HG02884 (cell line): Measurements from ENCODE around the gene KCTD20.
"Not testable (repeated sequence)": the region's sequence is repeated elsewhere in the genome, so short reads cannot be mapped to it uniquely, and the experiment has no call there.

ENCODE experiments used
- ATAC-seq: cut with Tn5 transposase; IDR thresholded peaks from one replicate; pipeline ENCODE4 v1.9.1; 2021; ENCODE audit warnings: mild to moderate bottlenecking, moderate library complexity; ENCODE audit not compliant: unreplicated experiment

Gene KCTD20

GRCh38 chr6:36443471-36444428 is 950 bp downstream of the KCTD20 start:
- no peak for ATAC-seq

DNA sequence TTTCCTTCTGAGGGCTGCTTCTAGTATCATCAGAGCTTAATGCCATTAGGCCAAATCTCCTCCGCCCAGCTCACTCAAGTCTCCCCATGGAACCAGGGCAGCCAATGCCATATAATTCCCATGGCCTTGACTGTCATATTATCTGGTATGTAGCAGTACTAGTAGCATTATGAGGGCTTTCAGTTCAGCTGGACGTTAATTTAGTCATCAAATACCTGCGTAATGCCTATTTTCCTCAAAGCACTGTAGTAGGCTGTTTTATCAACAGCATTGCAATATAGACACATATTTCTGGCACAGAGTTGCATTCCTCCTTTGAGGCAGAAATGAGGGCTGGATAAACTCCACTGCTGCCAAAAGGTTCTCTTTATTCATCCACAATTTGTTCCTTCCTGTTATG is 1.7 kb downstream of the KCTD20 start:
- ATAC-seq: no peak

DNA sequence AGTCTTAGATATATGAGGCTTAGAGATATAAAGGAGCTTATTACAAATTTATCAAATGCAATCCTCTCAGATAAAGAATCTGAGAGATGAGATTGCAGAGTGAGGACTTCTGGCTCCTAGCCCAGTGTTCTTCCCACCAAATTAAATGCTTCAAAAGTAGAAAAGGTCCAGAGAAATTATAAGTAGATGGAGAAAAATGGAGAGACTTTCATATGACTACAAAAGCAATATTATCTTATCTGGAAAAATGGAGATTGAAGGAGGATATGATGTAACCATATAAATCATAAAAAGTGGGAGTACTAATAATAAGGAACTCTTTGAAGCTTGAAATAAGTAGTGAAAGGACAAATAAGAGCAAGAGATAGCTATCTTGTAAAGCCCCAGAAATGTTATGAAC is 2.8 kb downstream of the KCTD20 start:
- ATAC-seq: no peak

DNA sequence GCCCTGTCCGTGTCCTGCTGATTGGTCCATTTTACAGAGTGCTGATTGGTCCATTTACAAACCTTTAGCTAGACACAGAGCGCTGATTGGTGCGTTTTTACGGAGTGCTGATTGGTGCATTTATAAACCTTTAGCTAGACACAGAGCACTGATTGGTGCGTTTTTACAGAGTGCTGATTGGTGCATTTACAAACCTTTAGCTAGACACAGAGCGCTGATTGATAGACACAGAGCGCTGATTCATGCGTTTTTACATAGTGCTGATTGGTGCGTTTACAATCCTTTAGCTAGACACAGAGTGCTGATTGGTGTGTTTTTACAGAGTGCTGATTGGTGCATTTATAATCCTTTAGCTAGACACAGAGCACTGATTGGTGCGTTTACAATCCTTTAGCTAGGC is 6.4 kb downstream of the KCTD20 start:
- not testable (repeated sequence) for ATAC-seq

GRCh38 chr6:36452897-36453296 is 10.1 kb downstream of the KCTD20 start:
- ATAC-seq: not testable (repeated sequence)

DNA sequence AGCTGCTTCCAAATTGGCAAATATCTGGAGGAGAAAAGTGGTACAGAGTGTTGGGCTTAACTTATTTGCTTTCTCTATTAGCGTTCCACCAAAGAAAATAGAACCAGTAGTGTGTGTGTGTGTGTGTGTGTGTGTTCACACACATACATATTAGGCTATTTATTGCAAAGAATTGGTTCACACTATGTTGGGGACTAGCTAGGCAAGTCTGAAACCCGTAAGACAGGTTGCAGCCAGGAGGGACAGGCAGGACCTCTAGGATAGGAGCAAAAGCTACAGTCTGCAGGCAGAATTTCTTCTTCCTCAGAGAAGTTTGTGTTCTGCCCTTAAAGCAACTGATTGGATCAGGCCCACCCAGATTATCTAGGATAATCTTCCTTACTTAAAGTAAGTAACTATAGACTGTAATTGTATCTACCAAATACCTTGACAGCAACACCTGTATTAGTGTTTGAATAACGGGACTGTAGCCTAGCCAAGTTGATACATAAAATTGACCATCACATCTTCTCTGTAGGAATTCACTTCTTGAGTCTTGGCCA is 12.8 kb downstream of the KCTD20 start:
- no peak for ATAC-seq

GRCh38 chr6:36459501-36459900 is 16.7 kb downstream of the KCTD20 start:
- ATAC-seq: no peak

DNA sequence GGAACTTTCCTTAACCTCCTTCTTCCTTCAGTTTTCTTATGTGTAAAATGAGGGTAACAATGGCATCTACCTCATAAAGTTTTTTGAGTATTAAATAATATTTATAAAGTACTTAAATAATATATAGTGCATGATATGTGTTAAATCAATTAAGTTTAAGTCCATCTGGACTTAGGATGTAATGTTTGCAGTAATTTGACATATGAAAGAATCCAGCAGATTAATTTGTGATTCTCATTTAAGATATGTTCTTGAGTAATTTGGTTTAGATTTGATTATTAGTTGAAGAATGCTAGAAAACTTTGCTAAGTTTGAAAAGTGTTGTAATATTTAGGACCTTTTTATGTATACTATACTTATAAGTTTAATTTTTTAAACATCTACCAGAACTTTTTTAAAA is 18.1 kb downstream of the KCTD20 start:
- ATAC-seq: no peak

DNA sequence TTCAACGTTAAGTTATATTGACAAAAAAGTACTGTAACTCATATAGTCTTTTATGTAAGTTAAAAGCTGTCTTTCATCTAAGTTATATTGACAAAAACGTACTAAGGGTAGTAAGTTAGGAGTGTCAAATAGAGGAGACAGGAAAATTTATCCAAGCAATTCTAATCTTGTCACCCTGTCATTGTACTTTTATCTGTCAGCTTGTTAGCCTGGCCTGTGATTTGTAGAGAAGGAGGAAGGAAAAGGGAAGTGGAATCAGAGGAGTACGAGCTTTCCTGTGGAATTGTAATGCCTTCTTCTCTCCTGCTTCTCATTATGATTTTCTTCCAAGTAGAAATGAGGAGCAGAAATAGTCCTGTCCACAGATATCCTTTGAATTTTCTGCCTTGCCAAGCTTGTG is 18.8 kb downstream of the KCTD20 start:
- no peak for ATAC-seq

- no peak for ATAC-seq
Measured at GRCh38 chr6:36463676-36464075, 20.9 kb downstream of the KCTD20 start.

DNA sequence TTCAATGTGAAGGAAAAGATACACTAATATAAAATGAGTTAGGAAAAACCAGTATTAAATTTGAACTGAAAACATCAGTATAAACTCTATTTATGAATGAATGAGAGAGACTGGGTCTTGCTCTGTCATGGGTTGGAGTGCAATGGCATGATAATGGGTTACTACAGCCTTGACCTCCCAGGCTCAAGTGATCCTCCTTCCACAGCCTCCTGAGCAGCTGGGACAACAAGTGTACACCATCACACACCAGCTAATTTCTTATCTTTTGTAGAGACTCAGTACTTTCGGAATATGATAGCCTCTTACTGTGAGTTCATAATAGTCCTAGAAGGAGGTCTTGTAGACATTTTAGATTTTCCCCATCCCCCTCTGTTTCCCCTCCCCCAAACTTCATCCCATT is 21.4 kb downstream of the KCTD20 start:
- ATAC-seq: no peak

DNA sequence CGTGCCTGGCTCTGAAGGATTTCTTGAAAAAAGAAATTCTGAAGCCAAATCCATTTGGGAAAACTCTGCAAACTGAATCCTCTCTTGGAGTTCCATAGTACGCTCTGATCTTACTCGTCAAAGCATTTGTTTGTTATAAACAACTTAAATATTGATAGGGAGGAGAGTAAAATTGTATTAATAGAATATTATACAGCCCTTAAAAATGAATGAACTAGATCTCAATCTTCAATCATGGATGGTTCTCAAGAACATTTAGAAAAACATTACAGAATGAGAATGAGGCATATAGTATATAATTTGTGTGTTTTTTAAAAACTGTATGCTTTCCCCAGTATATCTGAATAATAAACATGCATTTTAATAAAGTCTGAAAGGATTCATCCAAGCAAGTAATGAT is 24.8 kb downstream of the KCTD20 start:
- no peak for ATAC-seq

GRCh38 chr6:36469148-36469661 is 26.4 kb downstream of the KCTD20 start:
- no peak for ATAC-seq

GRCh38 chr6:36469946-36470345 is 27.1 kb downstream of the KCTD20 start:
- no peak for ATAC-seq

- no peak for ATAC-seq
Measured at GRCh38 chr6:36478051-36478526, 35.3 kb downstream of the KCTD20 start.

- no peak for ATAC-seq
Measured at GRCh38 chr6:36479256-36479655, 36.5 kb downstream of the KCTD20 start.

DNA sequence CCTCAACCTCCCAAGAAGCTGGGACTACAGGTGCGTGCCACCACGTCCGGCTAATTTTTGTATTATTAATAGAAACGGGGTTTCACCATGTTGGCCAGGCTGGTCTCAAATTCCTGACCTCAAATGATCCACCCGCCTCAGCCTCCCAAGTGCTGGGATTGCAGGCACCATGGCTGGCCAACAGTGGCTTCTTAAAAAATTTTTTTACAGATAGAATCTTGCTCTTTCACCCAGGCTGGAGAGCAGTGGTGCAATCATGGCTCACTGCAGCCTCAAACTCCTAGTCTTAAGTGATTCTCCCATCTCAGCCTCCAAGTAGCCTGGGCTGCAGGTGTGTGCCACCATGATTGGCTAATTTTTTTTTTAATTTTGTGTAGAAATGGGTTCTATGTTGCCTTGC is 40.5 kb downstream of the KCTD20 start:
- ATAC-seq: not testable (repeated sequence)

DNA sequence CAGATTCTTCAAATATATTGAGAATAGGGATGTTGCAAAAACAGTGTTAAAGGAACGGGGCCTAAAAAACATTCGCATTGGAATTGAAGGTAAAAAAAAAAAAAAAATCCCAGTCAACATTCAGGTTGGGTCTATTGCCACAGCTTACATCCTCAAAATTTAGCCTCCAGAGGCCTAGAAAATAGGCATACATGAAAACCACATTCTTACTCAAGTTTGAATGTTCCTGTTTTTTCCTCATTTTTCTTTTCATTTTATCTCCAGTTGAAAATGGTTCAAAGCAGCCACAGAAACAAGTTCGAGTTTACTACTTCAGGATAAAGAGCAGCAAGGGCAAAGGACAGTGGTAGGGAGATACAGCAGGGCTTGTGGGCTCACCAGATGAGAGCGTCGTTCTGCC is 41.9 kb downstream of the KCTD20 start:
- ATAC-seq: no peak

DNA sequence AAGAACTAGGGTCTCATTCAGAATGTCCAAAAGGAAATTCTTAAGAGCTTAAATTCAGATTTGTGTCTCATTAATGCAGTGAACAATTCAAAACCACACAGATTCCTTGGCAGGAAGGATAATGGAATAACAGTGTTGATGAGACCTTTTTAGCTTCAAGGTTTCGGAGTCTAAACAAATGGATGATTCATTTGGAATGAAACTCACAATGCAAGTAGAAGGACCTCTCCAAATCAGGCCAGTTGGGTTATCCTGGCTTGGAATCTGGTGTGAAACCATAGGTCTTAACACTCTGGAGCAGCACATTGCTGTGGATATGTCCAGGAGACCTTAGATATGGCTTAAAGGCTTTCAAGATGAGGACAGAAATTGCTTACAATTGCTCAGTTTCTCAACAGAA is 44.9 kb downstream of the KCTD20 start:
- no peak for ATAC-seq

DNA sequence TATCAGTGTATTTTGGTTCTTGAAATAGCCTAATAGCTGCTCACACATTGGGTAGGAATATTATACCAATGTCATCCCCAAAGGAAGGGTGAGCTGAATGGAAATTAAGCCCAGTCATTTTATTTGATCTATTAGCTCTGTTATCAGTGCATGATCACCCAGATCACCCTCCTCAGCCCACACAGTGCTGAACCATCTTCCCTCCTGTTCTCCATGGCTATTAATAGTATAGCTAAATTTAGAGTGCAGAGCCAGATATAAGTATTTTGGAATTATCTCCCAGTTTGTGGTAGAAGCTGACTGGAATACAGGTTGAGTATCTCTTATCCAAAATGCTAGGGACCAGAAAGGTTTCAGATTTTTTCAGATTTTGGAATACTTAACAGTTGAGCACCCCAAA is 45.4 kb downstream of the KCTD20 start:
- ATAC-seq: no peak

- no peak for ATAC-seq
Measured at GRCh38 chr6:36489426-36489825, 46.6 kb downstream of the KCTD20 start.

GRCh38 chr6:36491378-36491965 is 48.7 kb downstream of the KCTD20 start:
- no peak for ATAC-seq
